Measurements from ENCODE around the gene CHST15.

CHST15 gene

GRCh38 chr10:123972481-123973401 is 120.7 kb downstream of the CHST15 start:
- Histone ChIP-seq H3K79me2 (ENCODE audit: control insufficient read depth, insufficient read depth, low read length, unreplicated experiment) (no peaks in the 10 kb centered on the region), H3K4me1 (ENCODE audit: control insufficient read depth, insufficient read depth, low read length, unreplicated experiment) (no peaks in the 10 kb centered on the region), H3K27me3 (ENCODE audit: insufficient read depth, low read length) (peaks cover 32% of the 10 kb centered on the region), H3K27ac (ENCODE audit: low read depth, low read length) (no peak overlapping the region), H2AFZ (ENCODE audit: low read length, unreplicated experiment) (no peak overlapping the region), H3K36me3 (ENCODE audit: insufficient read depth, low read length) (no peaks in the 10 kb centered on the region), H3K4me3 (ENCODE audit: low read depth, low read length) (no peak overlapping the region)

- Histone ChIP-seq H2AFZ (ENCODE audit: low read length, unreplicated experiment) (no peak overlapping the region), H3K4me3 (ENCODE audit: low read depth, low read length) (no peak overlapping the region), H3K27ac (ENCODE audit: low read depth, low read length) (no peak overlapping the region), H3K27me3 (ENCODE audit: insufficient read depth, low read length) (peaks cover 40% of the 10 kb centered on the region), H3K36me3 (ENCODE audit: insufficient read depth, low read length) (no peaks in the 10 kb centered on the region), H3K79me2 (ENCODE audit: control insufficient read depth, insufficient read depth, low read length, unreplicated experiment) (no peaks in the 10 kb centered on the region), H3K4me1 (ENCODE audit: control insufficient read depth, insufficient read depth, low read length, unreplicated experiment) (no peaks in the 10 kb centered on the region)
Measured at GRCh38 chr10:123970927-123971286, 122.5 kb downstream of the CHST15 start.

- Histone ChIP-seq H3K27me3 (ENCODE audit: insufficient read depth, low read length) (peaks cover 44% of the 10 kb centered on the region), H3K4me1 (ENCODE audit: control insufficient read depth, insufficient read depth, low read length, unreplicated experiment) (no peaks in the 10 kb centered on the region), H3K36me3 (ENCODE audit: insufficient read depth, low read length) (no peaks in the 10 kb centered on the region), H3K79me2 (ENCODE audit: control insufficient read depth, insufficient read depth, low read length, unreplicated experiment) (no peaks in the 10 kb centered on the region), H3K4me3 (ENCODE audit: low read depth, low read length) (no peak overlapping the region), H2AFZ (ENCODE audit: low read length, unreplicated experiment) (no peak overlapping the region), H3K27ac (ENCODE audit: low read depth, low read length) (no peak overlapping the region)
Measured at GRCh38 chr10:123970207-123970926, 123.0 kb downstream of the CHST15 start.

GRCh38 chr10:123967626-123968243 is 125.7 kb downstream of the CHST15 start:
- H3K4me1 ChIP-seq (ENCODE audit: control insufficient read depth, insufficient read depth, low read length, unreplicated experiment): no peaks in the 10 kb centered on the region
- H3K27me3 ChIP-seq (ENCODE audit: insufficient read depth, low read length): peaks cover 45% of the 10 kb centered on the region
- H3K4me3 ChIP-seq (ENCODE audit: low read depth, low read length): no peak overlapping the region
- H2AFZ ChIP-seq (ENCODE audit: low read length, unreplicated experiment): no peak overlapping the region
- H3K27ac ChIP-seq (ENCODE audit: low read depth, low read length): no peak overlapping the region
- H3K79me2 ChIP-seq (ENCODE audit: control insufficient read depth, insufficient read depth, low read length, unreplicated experiment): no peaks in the 10 kb centered on the region
- H3K36me3 ChIP-seq (ENCODE audit: insufficient read depth, low read length): no peaks in the 10 kb centered on the region

- no peak overlapping the region for H3K4me3 ChIP-seq (ENCODE audit: low read depth, low read length)
- H2AFZ ChIP-seq (ENCODE audit: low read length, unreplicated experiment): no peak overlapping the region
- H3K36me3 ChIP-seq (ENCODE audit: insufficient read depth, low read length): no peaks in the 10 kb centered on the region
- peaks cover 43% of the 10 kb centered on the region for H3K27me3 ChIP-seq (ENCODE audit: insufficient read depth, low read length)
- H3K27ac ChIP-seq (ENCODE audit: low read depth, low read length): no peak overlapping the region
- H3K79me2 ChIP-seq (ENCODE audit: control insufficient read depth, insufficient read depth, low read length, unreplicated experiment): no peaks in the 10 kb centered on the region
- no peaks in the 10 kb centered on the region for H3K4me1 ChIP-seq (ENCODE audit: control insufficient read depth, insufficient read depth, low read length, unreplicated experiment)
Measured at GRCh38 chr10:123966896-123967231, 126.5 kb downstream of the CHST15 start.

GRCh38 chr10:123965973-123966895 is 127.2 kb downstream of the CHST15 start:
- no peaks in the 10 kb centered on the region for H3K79me2 ChIP-seq (ENCODE audit: control insufficient read depth, insufficient read depth, low read length, unreplicated experiment)
- H3K36me3 ChIP-seq (ENCODE audit: insufficient read depth, low read length): no peaks in the 10 kb centered on the region
- no peak overlapping the region for H3K4me3 ChIP-seq (ENCODE audit: low read depth, low read length)
- H3K27ac ChIP-seq (ENCODE audit: low read depth, low read length): no peak overlapping the region
- H3K27me3 ChIP-seq (ENCODE audit: insufficient read depth, low read length): peaks cover 43% of the 10 kb centered on the region
- no peak overlapping the region for H2AFZ ChIP-seq (ENCODE audit: low read length, unreplicated experiment)
- no peaks in the 10 kb centered on the region for H3K4me1 ChIP-seq (ENCODE audit: control insufficient read depth, insufficient read depth, low read length, unreplicated experiment)

GRCh38 chr10:123964953-123965352 is 128.4 kb downstream of the CHST15 start:
- Histone ChIP-seq H2AFZ (ENCODE audit: low read length, unreplicated experiment) (no peak overlapping the region), H3K79me2 (ENCODE audit: control insufficient read depth, insufficient read depth, low read length, unreplicated experiment) (no peaks in the 10 kb centered on the region), H3K27ac (ENCODE audit: low read depth, low read length) (no peak overlapping the region), H3K36me3 (ENCODE audit: insufficient read depth, low read length) (no peaks in the 10 kb centered on the region), H3K27me3 (ENCODE audit: insufficient read depth, low read length) (peaks cover 39% of the 10 kb centered on the region), H3K4me1 (ENCODE audit: control insufficient read depth, insufficient read depth, low read length, unreplicated experiment) (no peaks in the 10 kb centered on the region), H3K4me3 (ENCODE audit: low read depth, low read length) (no peak overlapping the region)

GRCh38 chr10:123962756-123963530 is 130.5 kb downstream of the CHST15 start:
- Histone ChIP-seq H3K4me1 (ENCODE audit: control insufficient read depth, insufficient read depth, low read length, unreplicated experiment) (no peaks in the 10 kb centered on the region), H3K27ac (ENCODE audit: low read depth, low read length) (no peak overlapping the region), H3K36me3 (ENCODE audit: insufficient read depth, low read length) (no peaks in the 10 kb centered on the region), H3K79me2 (ENCODE audit: control insufficient read depth, insufficient read depth, low read length, unreplicated experiment) (no peaks in the 10 kb centered on the region), H3K4me3 (ENCODE audit: low read depth, low read length) (no peak overlapping the region), H2AFZ (ENCODE audit: low read length, unreplicated experiment) (no peak overlapping the region), H3K27me3 (ENCODE audit: insufficient read depth, low read length) (peaks cover 26% of the 10 kb centered on the region)

- Histone ChIP-seq H3K79me2 (ENCODE audit: control insufficient read depth, insufficient read depth, low read length, unreplicated experiment) (no peaks in the 10 kb centered on the region), H2AFZ (ENCODE audit: low read length, unreplicated experiment) (no peak overlapping the region), H3K27ac (ENCODE audit: low read depth, low read length) (no peak overlapping the region), H3K36me3 (ENCODE audit: insufficient read depth, low read length) (no peaks in the 10 kb centered on the region), H3K4me1 (ENCODE audit: control insufficient read depth, insufficient read depth, low read length, unreplicated experiment) (no peaks in the 10 kb centered on the region), H3K4me3 (ENCODE audit: low read depth, low read length) (no peak overlapping the region), H3K27me3 (ENCODE audit: insufficient read depth, low read length) (0 out of 2 replicates have a peak, but pooled peaks cover under 1% of the 10 kb centered on the region)
Measured at GRCh38 chr10:123958241-123958640, 135.2 kb downstream of the CHST15 start.
